HCT116 (cell line): ENCODE results near the gene LRRTM3. TPM values are rescaled to one million over a fixed set of nuclear protein-coding genes. Genes with fewer than 3 reads are reported as not detected.

Experiments used
- ATAC-seq: fragments of 200-7000 bp; cut with Tn5 transposase; 2 replicates; pipeline ENCODE4 v1.9.1; 2020; ENCODE audit warnings: mild to moderate bottlenecking, moderate library complexity
- BruUV-seq: library from RNA; stranded (reverse); fragments of 400-500 nt; replicated peaks from 2 replicates; lab custom pipeline; 2021; lab: Mats Ljungman, UMichigan
- CTCF ChIA-PET: fragments of 300-600 bp; sonication (Branson Sonifier 250); formaldehyde crosslinking; loops from one replicate; lab custom pipeline; 2021; ENCODE audit warnings: antibody characterized with exemption; lab: Charles Lee
- POLR2A ChIA-PET: fragments of 300-600, 350-600 bp; sonication (Branson Sonifier 250); formaldehyde crosslinking; loops from one replicate; lab custom pipeline; 2021; ENCODE audit warnings: antibody characterized with exemption; lab: Charles Lee
- RAD21 ChIA-PET, 2 experiments: fragments of 300-600 bp; sonication (Branson Sonifier 250); formaldehyde crosslinking; loops; one replicate each; lab custom pipeline; 2023; ENCODE audit warnings: low total read pairs in 2 of 2; ENCODE audit not compliant: uncharacterized antibody in 2 of 2, unreplicated experiment in 2 of 2, low non-redundant PET in 1 of 2; lab: Charles Lee
- DNase-seq: peaks from one replicate; pipeline ENCODE4 v3.0.0-alpha.2; 2010; ENCODE audit warnings: low read depth, low spot score
- H2AFZ ChIP-seq: fragments of 200-600 bp; shearing (Covaris generic), sonication (generic); 2 replicates; pipeline ENCODE4 v1.6.1; 2017; ENCODE audit warnings: low read depth, mixed run types, mixed read lengths, antibody characterized with exemption, low read length; ENCODE audit not compliant: poor library complexity, severe bottlenecking
- H3K27ac ChIP-seq: 2 replicates; pipeline ENCODE4 v1.5.1; 2012; ENCODE audit warnings: low read depth, low read length
- H3K27me3 ChIP-seq: fragments of 200-600 bp; sonication (generic); 2 replicates; pipeline ENCODE4 v1.6.1; 2016; ENCODE audit warnings: mixed run types, low read length, mixed read lengths; ENCODE audit not compliant: insufficient read depth
- H3K36me3 ChIP-seq, 2 experiments: fragments of 200-500 bp in 1 of 2; fragments of 200-600 bp in 1 of 2; sonication (Bioruptor generic) in 1 of 2; sonication (generic) in 1 of 2; 2 replicates each; pipeline versions ENCODE4 v1.5.1 to v1.6.1; 2014 to 2016; ENCODE audit warnings: low read length in 2 of 2, inconsistent platforms in 1 of 2, mixed read lengths in 1 of 2, mixed run types in 1 of 2; ENCODE audit not compliant: insufficient read depth in 2 of 2, control insufficient read depth in 1 of 2
- H3K4me1 ChIP-seq, 2 experiments: fragments of 200-600 bp in 1 of 2; sonication (generic) in 1 of 2; 2 replicates each; pipeline versions ENCODE4 v1.5.1 to v1.6.1; 2012 to 2017; ENCODE audit warnings: low read length in 2 of 2, inconsistent platforms in 1 of 2, mild to moderate bottlenecking in 1 of 2, mixed read lengths in 1 of 2, mixed run types in 1 of 2, moderate library complexity in 1 of 2; ENCODE audit not compliant: insufficient read depth in 2 of 2, control insufficient read depth in 1 of 2
- H3K4me2 ChIP-seq: fragments of 200-600 bp; sonication (generic); 2 replicates; pipeline ENCODE4 v1.6.1; 2017; ENCODE audit warnings: mixed run types, low read length, mixed read lengths
- H3K4me3 ChIP-seq, 2 experiments: fragments of 200-600 bp in 1 of 2; sonication (generic) in 1 of 2; replicated peaks in 1 of 2; 2 replicates each; pipeline ENCODE4 v1.5.1; 2011 to 2016; ENCODE audit warnings: low read length in 2 of 2, control low read depth in 1 of 2, low read depth in 1 of 2, mild to moderate bottlenecking in 1 of 2, mixed read lengths in 1 of 2, mixed run types in 1 of 2
- H3K79me2 ChIP-seq: fragments of 200-600 bp; sonication (generic); 2 replicates; pipeline ENCODE4 v1.6.1; 2017; ENCODE audit warnings: mild to moderate bottlenecking, mixed run types, low read length, moderate library complexity, mixed read lengths; ENCODE audit not compliant: insufficient read depth
- H3K9ac ChIP-seq: fragments of 200-600 bp; sonication (generic); 2 replicates; pipeline ENCODE4 v1.6.1; 2016; ENCODE audit warnings: low read length, mixed read lengths
- H3K9me2 ChIP-seq: fragments of 200-600 bp; sonication (generic), shearing (Covaris generic); 2 replicates; pipeline ENCODE4 v1.6.1; 2017; ENCODE audit warnings: mixed run types, mild to moderate bottlenecking, moderate library complexity; ENCODE audit not compliant: insufficient read depth
- H3K9me3 ChIP-seq, 2 experiments: fragments of 200-500 bp in 1 of 2; fragments of 200-600 bp in 1 of 2; sonication (Bioruptor generic) in 1 of 2; sonication (generic) in 1 of 2; 2 replicates each; pipeline ENCODE4 v1.6.1; 2014 to 2017; ENCODE audit warnings: low read length in 2 of 2, mixed read lengths in 2 of 2, inconsistent platforms in 1 of 2, low read depth in 1 of 2, mild to moderate bottlenecking in 1 of 2, mixed run types in 1 of 2, moderate library complexity in 1 of 2; ENCODE audit not compliant: control insufficient read depth in 1 of 2, insufficient read depth in 1 of 2
- H4K20me1 ChIP-seq: fragments of 200-600 bp; sonication (generic), shearing (Covaris generic); 2 replicates; pipeline ENCODE4 v1.6.1; 2017; ENCODE audit warnings: mixed run types, mild to moderate bottlenecking, moderate library complexity; ENCODE audit not compliant: insufficient read depth
- ATF3 ChIP-seq: IDR thresholded peaks from 2 replicates; pipeline ENCODE4 v1.6.1; 2012
- CBX3 ChIP-seq: IDR thresholded peaks from 2 replicates; pipeline ENCODE4 v1.6.1; 2012; ENCODE audit warnings: low read depth
- CEBPB ChIP-seq: IDR thresholded peaks from 2 replicates; pipeline ENCODE4 v1.6.1; 2012; ENCODE audit warnings: low read depth
- CTCF ChIP-seq, 3 experiments: fragments of 200-600 bp in 1 of 3; sonication (generic) in 1 of 3; IDR thresholded peaks in 2 of 3; conservative IDR thresholded peaks in 1 of 3; 2 replicates each; pipeline ENCODE4 v1.5.1; 2012 to 2017; ENCODE audit warnings: low read depth in 2 of 3, low read length in 2 of 3, antibody characterized with exemption in 1 of 3, borderline replicate concordance in 1 of 3, control low read depth in 1 of 3, mild to moderate bottlenecking in 1 of 3, mixed read lengths in 1 of 3, mixed run types in 1 of 3, moderate library complexity in 1 of 3; ENCODE audit not compliant: insufficient read depth in 1 of 3
- ELF1 ChIP-seq: IDR thresholded peaks from 2 replicates; pipeline ENCODE4 v1.6.1; 2012; ENCODE audit warnings: low read depth, borderline replicate concordance
- FOSL1 ChIP-seq: IDR thresholded peaks from 2 replicates; pipeline ENCODE4 v1.6.1; 2012; ENCODE audit warnings: low read depth
- JUND ChIP-seq: IDR thresholded peaks from 2 replicates; pipeline ENCODE4 v1.6.1; 2012
- MAX ChIP-seq: IDR thresholded peaks from 2 replicates; pipeline ENCODE4 v1.6.1; 2012
- POLR2A ChIP-seq: IDR thresholded peaks from 2 replicates; pipeline ENCODE4 v1.7.0; 2011; ENCODE audit warnings: borderline replicate concordance; ENCODE audit not compliant: insufficient read depth, insufficient read length; ENCODE audit errors: extremely low read depth
- SP1 ChIP-seq: IDR thresholded peaks from 2 replicates; pipeline ENCODE4 v1.6.1; 2012; ENCODE audit warnings: low read depth
- TCF7L2 ChIP-seq: IDR thresholded peaks from 2 replicates; pipeline ENCODE4 v1.7.0; 2011; ENCODE audit warnings: borderline replicate concordance, inconsistent platforms; ENCODE audit not compliant: insufficient read depth, insufficient read length; ENCODE audit errors: extremely low read depth
- intact Hi-C: fragments of 100-400 bp; cut with micrococcal nuclease; formaldehyde crosslinking; loops from 2 replicates; pipeline ENCODE4 v1.10.0; 2022
- total RNA-seq: library from RNA; stranded (reverse); gene quantifications from one replicate; pipeline ENCODE4 v1.2.1, GENCODE V29; 2021; ENCODE audit not compliant: unreplicated experiment

Gene LRRTM3
- total RNA-seq, 1 experiment from 2014 or later, result not detected

DNA sequence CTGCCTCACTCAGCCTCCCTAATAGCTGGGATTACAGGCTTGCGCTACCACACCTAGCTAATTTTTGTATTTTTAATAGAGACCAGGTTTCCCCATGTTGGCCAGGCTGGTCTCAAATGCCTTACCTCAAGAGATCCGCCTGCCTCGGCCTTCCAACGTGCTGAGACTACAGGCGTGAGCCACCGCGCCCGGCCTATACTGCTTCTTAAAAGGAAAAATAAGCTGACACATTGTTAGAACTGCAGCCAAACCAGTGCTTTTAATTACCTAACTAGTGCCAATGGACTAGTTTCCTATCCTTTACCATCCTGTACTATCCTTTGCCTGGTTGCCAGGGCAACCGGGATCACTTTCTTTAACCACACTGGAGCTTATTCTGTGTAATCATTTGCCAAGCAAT, 108.0 kb downstream of the LRRTM3 start (continued):
- TF ChIP-seq CEBPB, result no peak
- no peak for TF ChIP-seq TCF7L2
- TF ChIP-seq SP1, result no peak
- no peak for TF ChIP-seq ELF1
- no peak for TF ChIP-seq POLR2A

DNA sequence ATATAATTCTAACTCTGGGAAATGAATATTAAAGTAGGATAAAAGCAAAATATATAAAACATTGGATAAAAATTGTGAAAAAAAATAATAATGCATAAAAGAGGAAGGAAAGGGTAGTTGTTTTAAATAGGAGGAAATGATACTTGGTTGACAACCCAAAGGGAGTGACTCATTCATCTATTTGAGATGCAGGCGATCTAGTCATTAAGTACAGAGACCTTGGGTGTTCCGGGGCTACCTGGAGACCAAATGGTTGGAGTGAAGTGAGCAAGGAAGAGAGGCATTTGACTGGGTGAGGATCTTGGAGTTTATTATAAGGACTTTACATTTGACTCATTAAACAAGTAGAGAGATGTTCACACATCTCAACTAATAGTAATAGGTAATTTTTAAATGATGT, 111.0 kb downstream of the LRRTM3 start:
- no peaks in the 10 kb centered on the region for H3K27me3 ChIP-seq
- no peaks in the 10 kb centered on the region for H3K9me3 ChIP-seq
- ATAC-seq (no peak), DNase-seq (no peak)
- no peaks in the 10 kb centered on the region for H3K36me3 ChIP-seq
- POLR2A ChIA-PET, result no interaction called here
- no peak overlapping the region for H2AFZ ChIP-seq
- BruUV-seq, result no TSS peak
- H3K9me2 ChIP-seq, result no peaks in the 10 kb centered on the region
- no peaks in the 10 kb centered on the region for H3K79me2 ChIP-seq
- H4K20me1 ChIP-seq, result no peaks in the 10 kb centered on the region
- TF ChIP-seq ATF3 (no peak), MAX (no peak), JUND (no peak), FOSL1 (no peak), CBX3 (no peak), CTCF (IDR thresholded peaks at IDR 0.05 in 2 of 3, conservative IDR thresholded peaks at IDR 0.05 in 1 of 3; ENCODE audit: borderline replicate concordance in 1 of 3, insufficient read depth in 1 of 3, low read depth in 2 of 3, low read length in 2 of 3) (no peak), TCF7L2 (no peak), SP1 (no peak), CEBPB (no peak), POLR2A (no peak)
- H3K4me2 ChIP-seq, result no peak overlapping the region
- intact Hi-C loops, result no loop called here
- H3K4me3 ChIP-seq, result no peak overlapping the region
- no peak overlapping the region for H3K9ac ChIP-seq
- CTCF ChIA-PET, result no interaction called here
- H3K4me1 ChIP-seq, result no peaks in the 10 kb centered on the region
- RAD21 ChIA-PET, result no interaction called here
- no peak overlapping the region for H3K27ac ChIP-seq
